Mesenchymal stem cell (in vitro differentiated cells and primary cell): ENCODE measurements around the gene MEF2C.

ENCODE experiments used
- DNase-seq: peaks from one replicate; pipeline ENCODE4 v3.0.0-alpha.2; 2013
- H2AFZ ChIP-seq: one replicate; pipeline ENCODE4 v1.6.1; 2013; ENCODE audit warnings: low read depth, mild to moderate bottlenecking, control low read depth, inconsistent platforms, low read length, moderate library complexity
- H2AK5ac ChIP-seq: 2 replicates; pipeline ENCODE4 v1.6.1; 2013; ENCODE audit warnings: low read length, moderate library complexity, mild to moderate bottlenecking, inconsistent platforms; ENCODE audit not compliant: severe bottlenecking
- H2BK120ac ChIP-seq: one replicate; pipeline ENCODE4 v1.6.1; 2013; ENCODE audit warnings: low read depth, mild to moderate bottlenecking, inconsistent platforms, low read length, moderate library complexity
- H2BK12ac ChIP-seq, 2 experiments: one replicate each; pipeline ENCODE4 v1.6.1; 2013; ENCODE audit warnings: inconsistent platforms in 2 of 2, low read length in 2 of 2, mild to moderate bottlenecking in 2 of 2, moderate library complexity in 2 of 2, control low read depth in 1 of 2
- H2BK15ac ChIP-seq: one replicate; pipeline ENCODE4 v1.6.1; 2013; ENCODE audit warnings: mild to moderate bottlenecking, low read depth, inconsistent platforms; ENCODE audit not compliant: poor library complexity, severe bottlenecking
- H2BK5ac ChIP-seq: 2 replicates; pipeline ENCODE4 v1.6.1; 2013; ENCODE audit warnings: low read depth, mild to moderate bottlenecking, low read length, control low read depth, inconsistent platforms; ENCODE audit not compliant: poor library complexity, severe bottlenecking
- H3K14ac ChIP-seq, 2 experiments: one replicate each; pipeline ENCODE4 v1.6.1; 2013; ENCODE audit warnings: inconsistent platforms in 2 of 2, low read length in 2 of 2, control low read depth in 1 of 2, mild to moderate bottlenecking in 1 of 2, moderate library complexity in 1 of 2
- H3K18ac ChIP-seq, 2 experiments: one replicate each; pipeline ENCODE4 v1.6.1; 2013; ENCODE audit warnings: inconsistent platforms in 2 of 2, low read length in 2 of 2, control low read depth in 1 of 2, low read depth in 1 of 2, mild to moderate bottlenecking in 1 of 2
- H3K23ac ChIP-seq, 2 experiments: one replicate each; pipeline ENCODE4 v1.6.1; 2013; ENCODE audit warnings: inconsistent platforms in 2 of 2, low read length in 2 of 2, mild to moderate bottlenecking in 2 of 2, moderate library complexity in 2 of 2, control low read depth in 1 of 2
- H3K27ac ChIP-seq: 2 replicates; pipeline ENCODE4 v1.5.1; 2013; ENCODE audit warnings: mild to moderate bottlenecking, moderate library complexity, low read length, control low read depth, inconsistent platforms; ENCODE audit not compliant: poor library complexity, severe bottlenecking
- H3K27me3 ChIP-seq, 2 experiments: 2 replicates each; pipeline versions ENCODE4 v1.6.1 to v1.7.0; 2013; ENCODE audit warnings: low read length in 2 of 2, mild to moderate bottlenecking in 2 of 2, moderate library complexity in 2 of 2, control low read depth in 1 of 2, inconsistent platforms in 1 of 2; ENCODE audit not compliant: control insufficient read depth in 1 of 2, insufficient read depth in 1 of 2
- H3K36me3 ChIP-seq, 2 experiments: 2 replicates each; pipeline versions ENCODE4 v1.6.1 to v1.7.0; 2013; ENCODE audit warnings: low read length in 2 of 2, control low read depth in 1 of 2, inconsistent platforms in 1 of 2, low read depth in 1 of 2, mild to moderate bottlenecking in 1 of 2; ENCODE audit not compliant: insufficient read depth in 2 of 2, control insufficient read depth in 1 of 2
- H3K4ac ChIP-seq, 2 experiments: one replicate each; pipeline ENCODE4 v1.6.1; 2013; ENCODE audit warnings: inconsistent platforms in 2 of 2, low read length in 2 of 2, mild to moderate bottlenecking in 2 of 2, moderate library complexity in 2 of 2, control low read depth in 1 of 2, low read depth in 1 of 2
- H3K4me1 ChIP-seq: 2 replicates; pipeline ENCODE4 v1.6.1; 2013; ENCODE audit warnings: low read depth, low read length, control low read depth; ENCODE audit not compliant: control insufficient read depth, insufficient read depth
- H3K4me2 ChIP-seq: 2 replicates; pipeline ENCODE4 v1.6.1; 2013; ENCODE audit warnings: low read length, mild to moderate bottlenecking, inconsistent platforms; ENCODE audit not compliant: poor library complexity, severe bottlenecking
- H3K4me3 ChIP-seq, 2 experiments: 2 replicates each; pipeline versions ENCODE4 v1.5.1 to v1.7.0; 2013; ENCODE audit warnings: low read length in 2 of 2, mild to moderate bottlenecking in 2 of 2, control low read depth in 1 of 2, low read depth in 1 of 2; ENCODE audit not compliant: insufficient read depth in 1 of 2
- H3K79me1 ChIP-seq: replicated peaks from 2 replicates; pipeline ENCODE4 v1.6.1; 2013; ENCODE audit warnings: mild to moderate bottlenecking, control low read depth, low read length, inconsistent platforms; ENCODE audit not compliant: poor library complexity, severe bottlenecking
- H3K9ac ChIP-seq: 2 replicates; pipeline ENCODE4 v1.7.0; 2013; ENCODE audit warnings: mild to moderate bottlenecking, low read length, moderate library complexity
- H3K9me3 ChIP-seq: 2 replicates; pipeline ENCODE4 v1.7.0; 2013; ENCODE audit warnings: mild to moderate bottlenecking, low read length; ENCODE audit not compliant: control insufficient read depth
- H4K8ac ChIP-seq: one replicate; pipeline ENCODE4 v1.6.1; 2013; ENCODE audit warnings: inconsistent platforms, mild to moderate bottlenecking, low read length, moderate library complexity
- H4K91ac ChIP-seq: one replicate; pipeline ENCODE4 v1.6.1; 2013; ENCODE audit warnings: mild to moderate bottlenecking, low read length, inconsistent platforms
- WGBS: methylation state at CpG from one replicate; pipeline ENCODE4 v1.1.7; 2013; ENCODE audit warnings: mixed read lengths; 5-methylcytosine and 5-hydroxymethylcytosine counted together

MEF2C gene

GRCh38 chr5:88724201-88724600, 158.8 kb downstream of the MEF2C start:
- H3K4ac ChIP-seq: no peak overlapping the region
- no peak overlapping the region for H4K91ac ChIP-seq
- no peak overlapping the region for H4K8ac ChIP-seq
- H3K36me3 ChIP-seq: no peaks in the 10 kb centered on the region
- no peak overlapping the region for H2AFZ ChIP-seq
- H2BK12ac ChIP-seq: no peak overlapping the region
- H3K4me3 ChIP-seq: no peak overlapping the region
- no peak overlapping the region for H3K4me2 ChIP-seq
- H2AK5ac ChIP-seq: no peak overlapping the region
- no peaks in the 10 kb centered on the region for H3K9me3 ChIP-seq
- H3K14ac ChIP-seq: no peak overlapping the region
- WGBS: no CpG with 5 or more reads among the region's 2 CpGs
- H3K23ac ChIP-seq: no peak overlapping the region
- H3K18ac ChIP-seq: no peak overlapping the region
- H3K9ac ChIP-seq: no peak overlapping the region
- H3K27me3 ChIP-seq: no peaks in the 10 kb centered on the region
- no peak overlapping the region for H2BK120ac ChIP-seq
- no peak overlapping the region for H3K27ac ChIP-seq
- no peak overlapping the region for H2BK5ac ChIP-seq
- no peak overlapping the region for H2BK15ac ChIP-seq
- DNase-seq: peak; percentile 20
- no peaks in the 10 kb centered on the region for H3K4me1 ChIP-seq
- no peaks in the 10 kb centered on the region for H3K79me1 ChIP-seq

GRCh38 chr5:88722546-88723073, 160.4 kb downstream of the MEF2C start:
- Histone ChIP-seq H3K36me3 (no peaks in the 10 kb centered on the region), H4K8ac (peak overlapping the region; percentile 55), H2AFZ (no peak overlapping the region), H3K4ac (no peak overlapping the region), H3K4me1 (no peaks in the 10 kb centered on the region), H3K4me3 (no peak overlapping the region), H4K91ac (no peak overlapping the region), H3K9me3 (no peaks in the 10 kb centered on the region), H2BK15ac (no peak overlapping the region), H2AK5ac (no peak overlapping the region), H3K27ac (no peak overlapping the region), H3K18ac (no peak overlapping the region), H3K14ac (no peak overlapping the region), H2BK5ac (no peak overlapping the region), H3K9ac (no peak overlapping the region), H3K79me1 (no peaks in the 10 kb centered on the region), H2BK120ac (no peak overlapping the region), H3K23ac (no peak overlapping the region), H3K4me2 (no peak overlapping the region), H3K27me3 (no peaks in the 10 kb centered on the region), H2BK12ac (no peak overlapping the region)
- DNase-seq: no peak
- 74% methylated on average over 20 of the region's 20 CpGs for WGBS

- no peaks in the 10 kb centered on the region for H3K27me3 ChIP-seq
- no peak overlapping the region for H2AK5ac ChIP-seq
- H3K4me3 ChIP-seq: no peak overlapping the region
- no peaks in the 10 kb centered on the region for H3K36me3 ChIP-seq
- no peak overlapping the region for H3K4ac ChIP-seq
- H2BK12ac ChIP-seq: no peak overlapping the region
- no peak overlapping the region for H4K91ac ChIP-seq
- no peak overlapping the region for H2BK15ac ChIP-seq
- no peak overlapping the region for H3K4me2 ChIP-seq
- no peak overlapping the region for H2BK5ac ChIP-seq
- H2BK120ac ChIP-seq: no peak overlapping the region
- WGBS: no CpG with 5 or more reads among the region's 3 CpGs
- no peak overlapping the region for H3K9ac ChIP-seq
- H2AFZ ChIP-seq: no peak overlapping the region
- H3K18ac ChIP-seq: no peak overlapping the region
- H3K23ac ChIP-seq: no peak overlapping the region
- DNase-seq: no peak
- no peaks in the 10 kb centered on the region for H3K4me1 ChIP-seq
- no peaks in the 10 kb centered on the region for H3K9me3 ChIP-seq
- no peak overlapping the region for H4K8ac ChIP-seq
- H3K14ac ChIP-seq: no peak overlapping the region
- no peak overlapping the region for H3K27ac ChIP-seq
- H3K79me1 ChIP-seq: no peaks in the 10 kb centered on the region
Observed at GRCh38 chr5:88719434-88719833, 163.6 kb downstream of the MEF2C start.

GRCh38 chr5:88718736-88719135, 164.2 kb downstream of the MEF2C start:
- Histone ChIP-seq H3K27ac (no peak overlapping the region), H2AFZ (no peak overlapping the region), H3K14ac (no peak overlapping the region), H3K18ac (no peak overlapping the region), H3K27me3 (no peaks in the 10 kb centered on the region), H2BK15ac (no peak overlapping the region), H3K4me2 (no peak overlapping the region), H3K9ac (no peak overlapping the region), H2AK5ac (no peak overlapping the region), H2BK12ac (no peak overlapping the region), H3K4me3 (no peak overlapping the region), H3K4ac (no peak overlapping the region), H3K36me3 (no peaks in the 10 kb centered on the region), H2BK5ac (no peak overlapping the region), H4K91ac (no peak overlapping the region), H2BK120ac (no peak overlapping the region), H3K23ac (no peak overlapping the region), H3K79me1 (no peaks in the 10 kb centered on the region), H3K9me3 (no peaks in the 10 kb centered on the region), H3K4me1 (no peaks in the 10 kb centered on the region), H4K8ac (no peak overlapping the region)
- 47% methylated on average over 3 of the region's 4 CpGs for whole genome bisulfite sequencing
- DNase-seq: no peak
